Esophagus (tissue), 2 donors: ENCODE results near the gene DDAH1. TPM values are rescaled to one million over a fixed set of nuclear protein-coding genes. Genes with fewer than 3 reads are reported as not detected.

Source experiments
- H3K27ac ChIP-seq, 2 donors: one replicate each; pipeline ENCODE4 v1.5.1; 2013; ENCODE audit warnings: low read depth in 2 of 2, mild to moderate bottlenecking in 2 of 2, inconsistent platforms in 1 of 2, low read length in 1 of 2, moderate library complexity in 1 of 2
- H3K27me3 ChIP-seq, 2 donors: one replicate each; pipeline ENCODE4 v1.6.1; 2013; ENCODE audit warnings: low read length in 2 of 2, control low read depth in 1 of 2, mild to moderate bottlenecking in 1 of 2; ENCODE audit not compliant: insufficient read depth in 2 of 2, control insufficient read depth in 1 of 2
- H3K36me3 ChIP-seq, 2 donors: one replicate each; pipeline ENCODE4 v1.6.1; 2013; ENCODE audit warnings: low read length in 1 of 2; ENCODE audit not compliant: control insufficient read depth in 2 of 2, insufficient read depth in 2 of 2
- H3K4me1 ChIP-seq, 2 donors: one replicate each; pipeline ENCODE4 v1.6.1; 2013; ENCODE audit warnings: low read length in 1 of 2; ENCODE audit not compliant: control insufficient read depth in 2 of 2, insufficient read depth in 2 of 2
- H3K4me3 ChIP-seq, 2 donors: one replicate each; pipeline ENCODE4 v1.5.1; 2013; ENCODE audit warnings: low read length in 2 of 2, mild to moderate bottlenecking in 2 of 2, low read depth in 1 of 2, moderate library complexity in 1 of 2
- H3K9me3 ChIP-seq, 2 donors: one replicate each; pipeline ENCODE4 v1.6.1; 2013; ENCODE audit warnings: mild to moderate bottlenecking in 2 of 2, low read depth in 1 of 2, low read length in 1 of 2, moderate library complexity in 1 of 2; ENCODE audit not compliant: control insufficient read depth in 2 of 2, insufficient read depth in 1 of 2
- WGBS, 2 donors: extraction: QIAGEN DNeasy Blood & Tissue Kit; methylation state at CpG; one replicate each; pipeline ENCODE4 v1.1.7; 2013; 5-methylcytosine and 5-hydroxymethylcytosine counted together
- polyA plus RNA-seq, 2 donors: library from polyadenylated mRNA; stranded (reverse); fragments of 200-250 nt; gene quantifications; one replicate each; pipeline ENCODE4 v1.2.3, GENCODE V29; 2013
- donor health status: healthy with polysubstance abuse.
- donor health status: Bipolar disorder and iron deficiency.

DDAH1 gene
- polyA plus RNA-seq, 2 donors, result 5.9 to 6.9 TPM

DNA sequence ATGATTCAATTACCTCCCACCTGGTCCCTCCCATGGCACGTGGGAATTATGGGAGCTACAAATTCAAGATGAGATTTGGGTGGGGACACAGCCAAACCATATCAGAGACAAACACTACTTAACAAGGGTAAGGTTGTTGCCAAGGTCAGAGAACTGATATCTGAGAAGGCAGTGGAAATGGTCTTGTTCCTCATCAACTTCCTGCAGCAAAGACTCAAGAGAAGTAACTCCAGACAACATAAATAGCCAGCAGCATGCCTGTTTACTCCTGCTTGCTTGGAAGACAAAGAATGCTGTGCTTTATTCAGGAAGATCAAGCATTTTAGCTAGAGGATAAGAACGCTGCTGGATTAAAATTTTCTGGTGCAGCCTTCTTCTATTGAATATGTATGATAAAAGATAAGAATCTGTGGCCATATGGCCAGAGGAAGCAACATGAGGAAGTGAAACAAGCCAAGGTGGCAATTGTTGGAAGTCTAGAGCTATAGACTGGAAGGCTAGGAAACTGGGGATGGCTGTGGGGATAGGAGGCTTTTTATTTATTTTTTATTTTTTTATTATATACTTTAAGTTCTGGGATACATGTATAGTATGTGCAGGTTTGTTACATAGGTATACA, 36.4 kb downstream of the DDAH1 start:
- Histone ChIP-seq H3K27me3 (no peaks in the 10 kb centered on the region), H3K9me3 (no peaks in the 10 kb centered on the region), H3K4me3 (no peak overlapping the region), H3K36me3 (no peaks in the 10 kb centered on the region), H3K27ac (no peak overlapping the region), H3K4me1 (no peaks in the 10 kb centered on the region)
- WGBS, 2 donors, result 65 to 82% methylated on average over 2 of the region's 2 CpGs

DNA sequence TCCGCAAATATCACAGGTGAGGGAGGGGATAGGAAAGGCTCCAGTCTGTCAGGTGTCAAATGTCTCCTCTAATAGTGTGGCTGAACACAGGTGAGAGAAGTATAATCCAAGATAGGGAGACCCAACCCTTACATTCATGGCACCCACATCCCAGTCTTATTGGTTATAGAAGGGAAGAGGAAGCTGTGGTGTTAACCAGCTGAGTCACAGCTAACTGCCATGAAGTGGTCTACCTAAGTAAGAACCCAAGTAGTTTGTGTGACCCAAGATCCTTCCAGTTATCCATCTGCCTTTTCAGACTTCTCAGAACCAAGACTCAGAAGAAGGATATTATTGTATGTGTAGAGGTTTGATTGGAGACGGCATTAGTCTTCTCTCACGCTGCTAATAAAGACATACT, 37.1 kb downstream of the DDAH1 start:
- H3K27ac ChIP-seq, result no peak overlapping the region
- 92 to 97% methylated on average over 3 of the region's 3 CpGs for WGBS, 2 donors

DNA sequence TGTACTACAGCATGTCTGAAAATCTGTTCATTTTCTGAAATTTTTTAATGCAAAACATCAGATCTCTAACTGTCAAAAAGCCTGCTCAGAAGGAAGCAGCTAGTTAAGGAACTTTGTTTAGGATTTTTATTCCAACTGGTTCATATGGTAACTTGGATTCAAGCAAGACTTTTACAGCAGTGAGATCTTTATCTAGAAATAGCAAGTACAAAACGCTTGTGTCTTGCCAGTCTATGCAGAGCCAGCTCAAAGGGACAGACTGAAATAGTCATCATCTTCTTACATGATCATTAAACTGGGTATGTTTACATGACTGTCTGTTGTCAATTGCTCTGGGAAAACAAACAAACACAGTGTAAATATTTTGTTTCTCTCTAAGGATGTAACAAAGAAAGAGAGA, 37.6 kb downstream of the DDAH1 start:
- H3K27ac ChIP-seq, result no peak overlapping the region

More for the DNA sequence above, 37.1 kb downstream of the DDAH1 start:
- no peaks in the 10 kb centered on the region for H3K9me3 ChIP-seq
- no peaks in the 10 kb centered on the region for H3K27me3 ChIP-seq
- no peak overlapping the region for H3K4me3 ChIP-seq
- no peaks in the 10 kb centered on the region for H3K4me1 ChIP-seq
- H3K36me3 ChIP-seq, result no peaks in the 10 kb centered on the region

DNA sequence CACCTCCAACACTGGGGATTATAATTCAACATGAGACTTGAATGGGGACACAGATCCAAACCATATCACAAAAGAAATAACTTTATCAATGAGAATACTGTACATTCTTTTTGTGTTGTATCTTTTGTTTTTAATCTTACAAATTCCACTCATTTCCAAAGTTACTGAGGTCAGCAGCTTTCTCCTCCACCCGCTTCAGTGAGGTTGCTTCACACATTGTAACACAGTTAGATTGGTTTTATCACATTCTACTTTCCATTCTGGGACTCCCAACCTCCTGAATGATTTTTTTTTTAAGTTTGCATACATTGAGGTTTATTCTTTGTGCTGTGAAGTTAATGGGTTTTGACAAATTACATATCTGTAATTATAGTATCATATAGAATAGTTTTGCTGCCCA, 43.8 kb downstream of the DDAH1 start:
- WGBS, 2 donors, result 89 to 91% methylated on average over 1 of the region's 1 CpG

More for the DNA sequence above, 37.6 kb downstream of the DDAH1 start:
- Histone ChIP-seq H3K9me3 (no peaks in the 10 kb centered on the region), H3K4me3 (no peak overlapping the region), H3K27me3 (no peaks in the 10 kb centered on the region), H3K36me3 (no peaks in the 10 kb centered on the region), H3K4me1 (no peaks in the 10 kb centered on the region)
- WGBS, 2 donors, result 32 to 39% methylated on average over 1 of the region's 1 CpG

DNA sequence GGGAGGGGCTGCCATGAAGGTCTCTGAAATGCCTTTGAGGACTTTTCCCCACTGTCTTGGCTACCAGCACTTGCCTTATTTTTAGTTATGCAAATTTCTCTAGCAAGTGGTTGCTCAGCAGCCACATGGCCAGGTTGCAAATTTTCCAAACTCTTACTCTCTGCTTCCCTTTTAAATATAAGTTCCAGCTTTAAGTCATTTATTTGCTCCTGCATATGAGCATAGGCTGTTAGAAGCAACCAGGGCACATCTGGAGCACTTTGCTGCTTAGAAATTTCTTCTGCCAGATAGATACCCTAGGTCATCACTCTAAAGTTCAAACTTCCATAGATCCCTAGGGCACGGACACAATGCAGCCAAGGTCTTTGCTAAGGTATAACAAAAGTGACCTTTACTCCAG, 44.8 kb downstream of the DDAH1 start:
- no peaks in the 10 kb centered on the region for H3K27me3 ChIP-seq
- no peaks in the 10 kb centered on the region for H3K9me3 ChIP-seq
- 88 to 97% methylated on average over 1 of the region's 1 CpG for WGBS, 2 donors
- no peaks in the 10 kb centered on the region for H3K4me1 ChIP-seq
- H3K36me3 ChIP-seq, result no peaks in the 10 kb centered on the region
- H3K4me3 ChIP-seq, result no peak overlapping the region
- no peak overlapping the region for H3K27ac ChIP-seq

More for the DNA sequence above, 43.8 kb downstream of the DDAH1 start:
- H3K27ac ChIP-seq, result no peak overlapping the region
- no peaks in the 10 kb centered on the region for H3K9me3 ChIP-seq
- no peaks in the 10 kb centered on the region for H3K36me3 ChIP-seq
- no peaks in the 10 kb centered on the region for H3K27me3 ChIP-seq
- H3K4me1 ChIP-seq, result no peaks in the 10 kb centered on the region
- no peak overlapping the region for H3K4me3 ChIP-seq

DNA sequence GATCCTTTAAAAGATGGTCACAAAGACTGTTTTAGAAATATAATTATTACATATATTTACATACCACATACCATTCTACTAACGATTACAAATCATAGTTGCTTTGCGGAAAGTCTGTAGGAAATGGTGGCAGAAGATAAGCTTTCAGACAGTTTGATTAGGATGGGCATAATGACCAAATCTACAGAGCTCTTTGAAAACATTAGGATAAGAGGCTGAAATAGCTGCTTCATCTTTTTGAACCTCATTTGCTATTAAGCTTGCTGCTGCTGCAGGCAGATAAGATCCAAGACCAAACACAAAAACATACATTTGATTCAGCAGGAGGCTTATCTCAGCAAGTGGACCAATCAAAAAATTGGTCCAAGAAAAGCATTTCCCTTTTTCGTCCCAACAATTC, 47.1 kb downstream of the DDAH1 start:
- no peaks in the 10 kb centered on the region for H3K36me3 ChIP-seq
- no peak overlapping the region for H3K27ac ChIP-seq
- H3K9me3 ChIP-seq, result no peaks in the 10 kb centered on the region
- H3K27me3 ChIP-seq, result no peaks in the 10 kb centered on the region
- no peak overlapping the region for H3K4me3 ChIP-seq
- WGBS, 2 donors, result 73 to 79% methylated on average over 3 of the region's 3 CpGs
- H3K4me1 ChIP-seq, result no peaks in the 10 kb centered on the region

DNA sequence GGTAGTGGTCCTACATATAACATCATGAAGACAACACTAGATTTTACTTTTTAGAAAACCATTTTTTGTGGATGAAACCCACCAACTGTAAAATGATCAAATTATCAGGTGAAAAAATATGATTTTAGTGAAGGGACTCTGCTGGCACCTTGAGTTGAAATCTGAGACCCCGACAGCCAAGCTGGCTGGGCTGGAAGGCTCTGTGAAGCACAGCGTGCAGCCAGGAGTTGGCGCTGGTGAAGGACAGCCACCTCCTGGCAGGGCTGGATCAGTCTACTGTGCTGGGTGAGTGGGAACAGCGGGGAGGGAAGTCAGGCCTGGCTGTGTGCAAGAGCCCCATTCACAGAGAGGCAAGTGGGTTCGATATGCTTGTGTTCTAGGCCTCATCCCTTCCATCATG, 47.9 kb downstream of the DDAH1 start:
- Histone ChIP-seq H3K36me3 (no peaks in the 10 kb centered on the region), H3K27ac (no peak overlapping the region), H3K4me1 (no peaks in the 10 kb centered on the region), H3K27me3 (no peaks in the 10 kb centered on the region), H3K9me3 (no peaks in the 10 kb centered on the region), H3K4me3 (no peak overlapping the region)
- WGBS, 2 donors, result 85 to 88% methylated on average over 5 of the region's 5 CpGs

DNA sequence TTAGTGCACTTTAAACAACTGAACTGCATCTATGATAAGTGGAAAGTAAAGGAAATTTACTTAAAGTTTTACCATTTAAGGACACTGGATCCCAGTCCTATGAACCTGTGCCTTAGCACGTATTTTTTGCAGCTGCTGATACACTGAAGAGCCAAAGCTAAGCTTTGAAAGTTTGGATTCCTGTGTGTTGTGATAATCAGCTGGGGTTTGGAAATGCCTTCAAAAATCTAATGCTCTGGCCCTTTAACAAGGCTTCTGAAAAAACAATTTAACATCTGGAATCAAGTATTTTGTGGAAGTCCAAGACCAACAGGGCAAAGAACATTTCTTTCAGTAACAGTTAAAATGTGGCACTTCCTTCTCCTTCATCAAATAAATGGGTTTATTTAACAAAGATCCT, 51.8 kb downstream of the DDAH1 start:
- Histone ChIP-seq H3K9me3 (no peaks in the 10 kb centered on the region), H3K27ac (no peak overlapping the region), H3K36me3 (no peaks in the 10 kb centered on the region), H3K27me3 (no peaks in the 10 kb centered on the region), H3K4me1 (no peaks in the 10 kb centered on the region), H3K4me3 (no peak overlapping the region)
- WGBS, 2 donors, result 80 to 81% methylated on average over 1 of the region's 1 CpG

DNA sequence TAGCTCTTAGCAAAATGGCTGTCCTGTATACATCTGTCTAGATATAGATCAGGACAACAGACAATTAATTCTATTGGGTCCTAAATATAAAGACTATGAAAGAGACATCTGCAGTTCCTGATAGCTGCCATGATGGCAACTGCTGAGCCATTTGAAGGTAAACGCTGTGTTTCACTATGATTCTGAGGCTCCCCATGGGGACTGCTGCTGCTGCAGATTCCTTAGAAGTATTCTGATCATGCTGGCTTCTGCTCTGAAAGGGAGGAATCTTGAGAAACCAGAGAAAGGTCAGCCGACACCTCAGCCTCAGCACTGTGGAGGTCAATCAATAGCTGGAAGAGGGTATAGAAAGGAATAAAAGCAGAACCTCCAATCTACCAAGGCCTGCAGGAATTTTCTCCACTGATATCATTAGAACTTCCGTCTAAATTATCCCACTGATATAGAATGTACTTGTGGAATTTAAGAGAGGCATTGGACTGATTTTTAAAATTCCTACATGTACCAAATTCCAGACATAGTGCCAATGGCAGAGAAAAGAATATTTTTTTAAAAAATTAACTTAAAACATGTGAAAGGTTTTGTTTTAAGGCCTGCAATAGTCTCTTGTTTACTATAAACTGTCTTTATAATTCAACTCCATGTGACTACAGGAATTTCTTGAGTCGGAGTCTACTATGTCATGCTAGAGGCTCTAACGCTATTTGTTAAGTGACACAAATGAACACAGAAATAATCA, 53.2 kb downstream of the DDAH1 start:
- H3K27me3 ChIP-seq, result no peaks in the 10 kb centered on the region
- no peaks in the 10 kb centered on the region for H3K36me3 ChIP-seq
- H3K9me3 ChIP-seq, result no peaks in the 10 kb centered on the region
- H3K27ac ChIP-seq, result no peak overlapping the region
- no peaks in the 10 kb centered on the region for H3K4me1 ChIP-seq
- H3K4me3 ChIP-seq, result no peak overlapping the region
- 90 to 91% methylated on average over 5 of the region's 5 CpGs for WGBS, 2 donors

DNA sequence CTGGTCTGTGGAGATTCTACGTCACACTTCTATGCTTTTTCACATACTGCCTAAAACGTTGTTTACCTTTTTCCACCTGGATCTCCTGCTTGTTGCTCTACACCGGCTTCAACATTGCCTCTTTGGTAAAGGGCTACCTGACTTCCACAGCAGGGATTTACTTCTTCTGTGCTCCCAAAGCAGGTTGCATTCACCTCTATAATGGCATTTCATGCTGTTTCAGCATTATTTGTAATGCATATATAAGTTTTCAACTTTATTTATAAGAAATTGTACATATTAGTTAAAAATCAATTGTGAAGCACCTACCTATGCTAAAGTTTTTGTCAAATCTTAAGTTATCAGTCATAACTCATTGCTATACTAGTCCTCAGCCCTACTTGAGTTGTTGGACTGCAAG, 55.4 kb downstream of the DDAH1 start:
- Histone ChIP-seq H3K27me3 (no peaks in the 10 kb centered on the region), H3K36me3 (no peaks in the 10 kb centered on the region), H3K9me3 (no peaks in the 10 kb centered on the region), H3K4me1 (no peaks in the 10 kb centered on the region), H3K27ac (no peak overlapping the region), H3K4me3 (no peak overlapping the region)
- whole genome bisulfite sequencing, 2 donors, result 83 to 84% methylated on average over 3 of the region's 3 CpGs
